HG02642 (cell line): ENCODE data around the gene SH3BP1.

Experiments used
- ATAC-seq: cut with Tn5 transposase; IDR thresholded peaks from one replicate; pipeline ENCODE4 v1.9.1; 2021; ENCODE audit warnings: mild to moderate bottlenecking; ENCODE audit not compliant: unreplicated experiment, poor library complexity

SH3BP1 gene

GRCh38 chr22:37611207-37611606, 28.3 kb upstream of the SH3BP1 start:
- ATAC-seq, result no peak

- no peak for ATAC-seq
These were observed 23.0 kb upstream of the SH3BP1 start for GRCh38 chr22:37616201-37617083.

GRCh38 chr22:37617431-37617830, 22.0 kb upstream of the SH3BP1 start:
- no peak for ATAC-seq

- no peak for ATAC-seq
These were observed 21.3 kb upstream of the SH3BP1 start for GRCh38 chr22:37618072-37618656.

- ATAC-seq, result no peak
These were observed 20.8 kb upstream of the SH3BP1 start for GRCh38 chr22:37618674-37619073.

GRCh38 chr22:37619991-37620390, 19.5 kb upstream of the SH3BP1 start:
- ATAC-seq, result no peak

- no peak for ATAC-seq
These were observed 18.1 kb upstream of the SH3BP1 start for GRCh38 chr22:37621352-37621860.

- no peak for ATAC-seq
These were observed 16.1 kb upstream of the SH3BP1 start for GRCh38 chr22:37623075-37624016.

GRCh38 chr22:37624017-37624365, 15.5 kb upstream of the SH3BP1 start:
- no peak for ATAC-seq

- ATAC-seq, result no peak
These were observed 14.6 kb upstream of the SH3BP1 start for GRCh38 chr22:37624876-37625275.

GRCh38 chr22:37625737-37626136, 13.7 kb upstream of the SH3BP1 start:
- no peak for ATAC-seq

GRCh38 chr22:37626144-37626543, 13.3 kb upstream of the SH3BP1 start:
- ATAC-seq, result no peak

- ATAC-seq, result no peak
These were observed 12.9 kb upstream of the SH3BP1 start for GRCh38 chr22:37626556-37627075.

- no peak for ATAC-seq
These were observed 12.3 kb upstream of the SH3BP1 start for GRCh38 chr22:37627121-37627520.

GRCh38 chr22:37627545-37627944, 11.9 kb upstream of the SH3BP1 start:
- ATAC-seq, result no peak

GRCh38 chr22:37628830-37629229, 10.6 kb upstream of the SH3BP1 start:
- ATAC-seq, result no peak

- no peak for ATAC-seq
These were observed 9.5 kb upstream of the SH3BP1 start for GRCh38 chr22:37629928-37630327.

- ATAC-seq, result no peak
These were observed 8.5 kb upstream of the SH3BP1 start for GRCh38 chr22:37630839-37631435.

- ATAC-seq, result no peak
These were observed 7.9 kb upstream of the SH3BP1 start for GRCh38 chr22:37631448-37632173.
